ENCODE data around the gene IQSEC3.

DNA sequence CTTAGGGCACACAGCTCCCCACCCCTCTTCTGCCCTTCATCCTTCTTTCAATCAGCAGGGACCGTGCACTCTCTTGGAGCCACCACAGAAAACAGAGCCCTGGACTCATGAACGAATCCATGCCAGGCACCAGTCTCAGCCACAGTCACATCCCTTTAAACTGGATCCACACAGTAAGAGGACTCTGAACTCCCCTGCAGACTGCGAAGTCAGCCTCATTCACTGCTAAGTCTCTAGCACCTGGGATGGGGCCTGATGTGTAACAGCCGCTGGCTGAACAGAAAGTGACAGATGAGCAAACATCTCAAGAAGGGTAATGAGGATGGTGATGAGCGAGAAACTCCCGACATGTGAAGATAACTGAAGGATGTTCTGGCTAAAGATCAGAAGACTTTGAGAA is 45.8 kb upstream of the IQSEC3 start:
- TF ChIP-seq, protein P1, sequence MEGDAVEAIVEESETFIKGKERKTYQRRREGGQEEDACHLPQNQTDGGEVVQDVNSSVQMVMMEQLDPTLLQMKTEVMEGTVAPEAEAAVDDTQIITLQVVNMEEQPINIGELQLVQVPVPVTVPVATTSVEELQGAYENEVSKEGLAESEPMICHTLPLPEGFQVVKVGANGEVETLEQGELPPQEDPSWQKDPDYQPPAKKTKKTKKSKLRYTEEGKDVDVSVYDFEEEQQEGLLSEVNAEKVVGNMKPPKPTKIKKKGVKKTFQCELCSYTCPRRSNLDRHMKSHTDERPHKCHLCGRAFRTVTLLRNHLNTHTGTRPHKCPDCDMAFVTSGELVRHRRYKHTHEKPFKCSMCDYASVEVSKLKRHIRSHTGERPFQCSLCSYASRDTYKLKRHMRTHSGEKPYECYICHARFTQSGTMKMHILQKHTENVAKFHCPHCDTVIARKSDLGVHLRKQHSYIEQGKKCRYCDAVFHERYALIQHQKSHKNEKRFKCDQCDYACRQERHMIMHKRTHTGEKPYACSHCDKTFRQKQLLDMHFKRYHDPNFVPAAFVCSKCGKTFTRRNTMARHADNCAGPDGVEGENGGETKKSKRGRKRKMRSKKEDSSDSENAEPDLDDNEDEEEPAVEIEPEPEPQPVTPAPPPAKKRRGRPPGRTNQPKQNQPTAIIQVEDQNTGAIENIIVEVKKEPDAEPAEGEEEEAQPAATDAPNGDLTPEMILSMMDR (IDR thresholded peaks at IDR 0.05) = no peak
- TF ChIP-seq POLR2A (IDR thresholded peaks at IDR 0.05) (no peak), POLR2AphosphoS5 (IDR thresholded peaks at IDR 0.05) (no peak), EP300 (IDR thresholded peaks at IDR 0.05) (no peak)

Data from upper lobe of left lung (tissue), 4 donors.